Measurements from ENCODE around the gene BABAM2.

BABAM2 gene

GRCh38 chr2:28276076-28276618, 385.6 kb downstream of the BABAM2 start (continued):
- peak; percentile 45; the same call in 1 of the 2 replicates for TF ChIP-seq PRDM10 (tag by site-specific recombination; IDR thresholded peaks at IDR 0.05)
- TF ChIP-seq ZEB2 (tag by site-specific recombination; IDR thresholded peaks at IDR 0.05): peak; percentile 68; the same call in 1 of the 2 replicates
- peak; percentile 67 for TF ChIP-seq KLF10 (tag by site-specific recombination; IDR thresholded peaks at IDR 0.05)
- TF ChIP-seq ZNF610 (tag by site-specific recombination; IDR thresholded peaks at IDR 0.05; ENCODE audit: borderline replicate concordance): no peak
- peak; percentile 72 for TF ChIP-seq ZNF366 (tag by site-specific recombination; conservative IDR thresholded peaks at IDR 0.05)
- TF ChIP-seq ZNF624 (tag by site-specific recombination; IDR thresholded peaks at IDR 0.05): no peak
- no peak for TF ChIP-seq ZNF324 (tag by site-specific recombination; IDR thresholded peaks at IDR 0.05)
- 0 out of 2 replicates have a peak, but pooled peaks have one; percentile 61 for TF ChIP-seq ZNF639 (tag by site-specific recombination; IDR thresholded peaks at IDR 0.05)
- TF ChIP-seq RBAK (tag by site-specific recombination; IDR thresholded peaks at IDR 0.05): no peak
- no peak for TF ChIP-seq ZBTB49 (tag by site-specific recombination; IDR thresholded peaks at IDR 0.05; ENCODE audit: low read depth)
- TF ChIP-seq OVOL3 (tag by site-specific recombination; IDR thresholded peaks at IDR 0.05): no peak
- TF ChIP-seq ZNF112 (tag by site-specific recombination; IDR thresholded peaks at IDR 0.05): no peak
- TF ChIP-seq ZNF280D (tag by site-specific recombination; IDR thresholded peaks at IDR 0.05): no peak
- no peak for TF ChIP-seq ZBTB10 (tag by site-specific recombination; IDR thresholded peaks at IDR 0.05)
- no peak for TF ChIP-seq ATF2 (tag by site-specific recombination; IDR thresholded peaks at IDR 0.05; ENCODE audit: low read depth)
- peak; percentile 64 for TF ChIP-seq SCRT2 (tag by site-specific recombination; IDR thresholded peaks at IDR 0.05)
- no peak; the same call in 1 of the 2 replicates for TF ChIP-seq ZNF391 (tag by site-specific recombination; IDR thresholded peaks at IDR 0.05; ENCODE audit: borderline replicate concordance, low read depth)
- no peak for TF ChIP-seq ZNF830 (tag by site-specific recombination; IDR thresholded peaks at IDR 0.05; ENCODE audit: low read depth)
- TF ChIP-seq PRDM6 (tag by site-specific recombination; IDR thresholded peaks at IDR 0.05): peak; percentile 88
- peak; percentile 25; the same call in 1 of the 2 replicates for TF ChIP-seq ZNF394 (tag by site-specific recombination; IDR thresholded peaks at IDR 0.05; ENCODE audit: borderline replicate concordance)
- no peak for TF ChIP-seq ZNF791 (tag by site-specific recombination; IDR thresholded peaks at IDR 0.05)
